Occipital lobe (tissue), 2 donors: ENCODE results near the gene LRRFIP1. TPM values are rescaled to one million over a fixed set of nuclear protein-coding genes. Genes with fewer than 3 reads are reported as not detected.
"Not testable (repeated sequence)": the region's sequence is repeated elsewhere in the genome, so short reads cannot be mapped to it uniquely, and the experiment has no call there.

Source experiments
- DNase-seq: peaks from one replicate; lab custom pipeline; 2025; lab: John Stamatoyannopoulos, UW
- total RNA-seq: library from RNA; depleted of rRNA; stranded (reverse); fragments of >200 nt; gene quantifications from one replicate; pipeline ENCODE4 v1.2.3, GENCODE V29; 2014

LRRFIP1 gene
- total RNA-seq, 1 donor from 2014 or later = 29.0 TPM

GRCh38 chr2:237686659-237687136 lies 59.3 kb downstream of the LRRFIP1 start:
- no peak for DNase-seq

DNA sequence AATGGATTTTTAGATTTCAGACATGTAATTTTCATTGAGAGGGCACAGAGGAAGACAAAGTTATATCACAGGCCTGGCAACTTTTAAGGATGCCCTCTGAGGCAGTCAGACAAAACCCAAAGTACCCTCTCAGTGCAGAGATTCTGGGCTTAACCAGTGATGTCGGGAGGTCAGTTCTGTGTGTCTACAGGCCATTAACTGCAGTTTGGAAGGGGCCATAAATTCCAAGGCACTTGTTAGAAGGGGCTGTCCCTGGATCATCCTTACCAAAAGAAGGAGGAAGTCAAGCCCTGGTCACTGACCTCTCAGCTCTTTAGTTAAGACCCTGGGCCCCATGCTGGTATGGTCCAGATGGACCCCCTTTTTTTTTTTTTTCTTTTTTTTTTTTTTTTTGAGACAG lies 60.7 kb downstream of the LRRFIP1 start:
- DNase-seq = no peak

GRCh38 chr2:237688541-237688940 lies 61.2 kb downstream of the LRRFIP1 start:
- not testable (repeated sequence) for DNase-seq

DNA sequence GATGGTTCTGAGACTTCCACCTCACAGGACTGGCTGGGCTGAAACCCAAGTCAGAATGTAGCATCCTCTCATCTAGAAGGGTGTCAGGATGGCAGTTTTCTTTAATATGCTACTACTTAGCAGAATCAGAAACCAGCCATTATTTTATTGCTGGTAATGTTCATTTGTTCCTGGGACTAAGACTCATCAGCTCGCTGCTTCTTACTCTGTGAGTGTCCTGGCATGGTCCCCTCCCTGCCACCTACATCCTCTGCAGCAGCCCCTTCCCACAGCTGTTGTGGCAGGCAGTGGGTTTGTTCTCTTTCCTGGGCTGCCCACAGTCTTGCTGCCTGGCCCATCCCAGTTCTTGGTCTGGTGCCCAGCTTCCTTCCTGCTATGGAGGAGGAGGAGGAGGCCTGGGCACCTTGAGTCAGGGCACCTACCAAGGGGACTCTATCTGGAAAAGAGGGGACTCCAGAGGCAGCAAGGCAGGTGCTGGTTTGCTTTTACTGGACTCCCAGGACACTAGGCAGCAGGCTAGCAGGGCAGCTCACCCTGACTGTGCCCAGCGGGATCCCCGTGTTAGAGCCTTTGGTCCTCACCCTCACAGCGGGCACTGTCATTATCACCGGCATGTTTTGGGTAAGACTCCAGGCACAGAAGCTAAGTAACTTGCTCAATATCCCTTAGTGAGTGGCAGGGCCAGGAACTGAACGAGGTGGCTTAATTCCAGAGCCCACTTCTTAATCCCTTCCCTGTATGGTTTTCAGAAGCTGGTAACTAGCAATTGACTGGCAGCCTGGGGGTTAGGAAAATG lies 62.1 kb downstream of the LRRFIP1 start:
- no peak for DNase-seq

GRCh38 chr2:237691029-237691907 lies 63.9 kb downstream of the LRRFIP1 start:
- DNase-seq = no peak

DNA sequence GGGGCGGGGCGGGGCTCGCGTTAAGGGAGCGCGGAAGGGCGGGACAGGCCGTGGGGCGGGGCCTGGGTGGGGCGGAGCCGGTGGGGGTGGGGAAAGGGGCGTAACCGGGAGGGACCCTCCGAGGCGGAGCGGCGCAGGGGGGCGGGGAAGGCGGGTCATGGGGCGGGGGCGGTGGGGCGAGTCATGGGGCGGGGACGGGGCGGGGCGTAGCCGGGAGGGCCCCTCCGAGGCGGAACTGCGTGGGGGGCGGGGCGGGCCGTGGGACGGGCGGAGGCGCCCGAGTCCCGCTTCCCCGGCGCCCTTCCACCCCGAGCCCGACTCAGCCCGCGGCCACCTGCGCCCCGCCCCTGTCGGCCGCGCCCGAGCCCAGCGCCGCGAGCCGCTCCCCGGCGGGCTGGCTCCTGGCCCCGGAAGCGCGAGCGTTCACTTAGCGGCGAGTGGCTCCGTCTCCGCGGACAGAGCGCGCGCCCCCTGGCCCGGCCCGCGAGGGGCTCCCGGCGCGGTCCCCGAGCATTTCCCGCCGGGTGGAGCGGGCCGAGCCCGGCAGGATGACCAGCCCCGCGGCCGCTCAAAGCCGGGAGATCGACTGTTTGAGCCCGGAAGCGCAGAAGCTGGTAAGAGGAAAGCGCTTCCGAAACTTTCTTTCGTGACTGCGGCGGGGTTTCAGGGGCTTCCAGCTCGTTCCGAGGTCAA lies 64.7 kb downstream of the LRRFIP1 start:
- peak; percentile 85 for DNase-seq

GRCh38 chr2:237692601-237693290 lies 65.4 kb downstream of the LRRFIP1 start:
- DNase-seq = no peak

DNA sequence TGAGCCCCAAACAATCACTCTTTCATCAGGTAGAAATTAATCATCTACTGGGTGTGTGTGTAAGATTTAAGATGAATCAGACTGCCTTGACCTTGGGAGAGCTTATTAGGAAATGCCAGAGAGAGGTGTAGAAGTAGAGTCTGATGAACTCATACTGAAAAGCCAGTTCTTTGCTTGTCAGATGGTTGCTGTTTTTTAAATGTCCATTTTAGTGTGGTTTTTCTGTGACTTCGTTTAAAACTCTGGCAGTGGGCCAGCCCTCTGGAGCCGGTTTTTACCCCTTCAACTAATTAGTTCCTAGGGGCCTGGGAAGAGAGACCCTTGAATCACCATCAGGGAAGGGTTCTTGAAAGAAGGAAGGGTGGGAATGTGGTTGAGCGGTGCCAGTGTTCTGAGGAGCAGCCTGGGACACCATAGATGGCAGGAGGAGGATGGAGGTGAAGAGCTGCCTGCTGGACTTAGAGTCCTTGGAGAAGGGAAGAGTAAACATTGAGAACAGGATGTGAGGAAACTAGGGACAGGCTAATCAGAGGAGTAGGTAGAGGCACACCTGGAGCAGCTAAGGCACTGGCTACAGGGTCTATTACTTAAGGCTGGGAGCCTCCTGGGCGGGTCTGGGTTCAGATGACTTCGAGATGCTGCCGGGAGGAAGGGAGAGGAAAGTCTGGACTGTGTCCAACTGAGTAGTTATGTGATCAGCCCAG lies 66.1 kb downstream of the LRRFIP1 start:
- no peak for DNase-seq

- DNase-seq = no peak
Observed at GRCh38 chr2:237694415-237695194, 67.2 kb downstream of the LRRFIP1 start.

DNA sequence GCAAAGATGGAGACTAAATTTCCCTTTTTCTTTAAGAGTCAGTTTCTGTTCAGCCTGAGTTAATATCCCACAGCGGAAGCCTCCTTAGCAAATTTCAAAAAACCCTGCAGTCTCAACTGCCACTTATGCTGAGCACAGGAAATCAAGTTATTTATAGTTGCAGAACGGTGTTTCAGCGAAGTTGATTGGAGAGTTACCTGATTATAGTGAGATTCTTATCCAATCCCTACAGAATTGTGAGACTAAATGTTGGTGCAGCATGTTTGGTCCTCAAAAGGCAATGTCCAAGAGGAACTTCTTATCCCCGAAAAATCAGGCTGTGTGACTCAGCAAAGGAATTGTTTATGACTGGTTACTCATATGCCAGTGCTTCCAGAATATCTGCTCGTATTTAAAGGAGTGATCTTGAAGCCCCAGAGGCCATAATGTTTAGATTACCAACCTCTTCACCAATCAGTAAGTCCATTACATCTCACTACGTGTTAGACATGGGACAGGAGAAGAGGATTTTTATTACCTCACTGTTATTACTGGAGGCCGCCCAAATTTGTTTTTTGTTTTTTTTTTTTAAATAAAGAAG lies 67.9 kb downstream of the LRRFIP1 start:
- no peak for DNase-seq

- no peak for DNase-seq
Observed at GRCh38 chr2:237696461-237696860, 69.1 kb downstream of the LRRFIP1 start.

DNA sequence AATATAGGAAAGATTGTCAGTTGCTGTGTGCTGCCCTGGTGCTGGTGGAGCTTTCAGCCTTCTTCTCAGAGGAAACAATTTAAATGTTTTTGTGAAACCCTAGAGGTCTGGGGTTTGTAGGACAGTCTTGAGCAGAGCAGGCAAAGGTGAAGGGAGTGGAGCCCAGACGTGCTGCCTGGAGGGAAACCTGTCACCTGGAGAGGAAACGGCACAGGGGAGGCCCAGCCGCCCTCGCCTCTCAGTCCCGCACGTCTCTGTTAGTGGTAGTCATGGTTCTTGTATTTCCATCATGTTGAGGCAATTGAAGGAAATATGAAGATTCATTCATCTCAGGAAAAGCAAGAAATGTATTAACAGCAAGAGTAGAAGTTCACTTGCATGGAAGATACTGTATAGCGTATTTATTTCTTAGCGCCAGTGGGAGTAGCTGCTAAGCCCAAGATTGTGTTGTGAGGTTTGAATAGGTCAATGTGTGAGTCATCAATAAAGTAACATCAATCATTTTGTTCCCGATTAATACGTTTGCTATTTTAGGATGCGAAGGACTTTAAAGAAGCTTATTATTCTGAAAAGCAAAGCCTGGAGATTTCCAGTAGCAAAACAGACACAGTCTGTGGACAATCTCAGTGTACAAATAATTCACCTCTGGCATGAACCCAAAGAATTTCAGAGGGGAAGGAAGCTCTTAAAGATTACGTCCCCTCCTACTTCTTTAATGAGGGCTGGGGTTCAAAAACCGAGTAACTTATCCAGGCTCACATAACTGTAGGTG lies 70.4 kb downstream of the LRRFIP1 start:
- DNase-seq = no peak

DNA sequence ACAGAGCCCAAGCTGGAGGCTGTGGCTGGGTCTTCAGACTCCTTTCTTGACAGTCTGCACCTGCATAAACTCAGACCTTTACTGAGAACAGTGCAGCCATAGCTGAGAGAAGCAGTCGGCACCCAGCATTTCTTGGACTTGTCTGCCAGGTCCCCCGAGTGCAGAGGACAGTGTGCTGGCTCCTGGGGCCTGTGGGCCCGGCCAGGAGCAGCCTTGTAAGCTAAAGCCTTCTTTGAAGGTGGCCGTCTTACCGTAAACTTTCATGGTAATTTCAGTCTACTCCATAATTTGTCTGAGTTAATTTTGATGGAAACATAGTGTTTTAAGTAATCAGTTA lies 70.9 kb downstream of the LRRFIP1 start:
- no peak for DNase-seq

DNA sequence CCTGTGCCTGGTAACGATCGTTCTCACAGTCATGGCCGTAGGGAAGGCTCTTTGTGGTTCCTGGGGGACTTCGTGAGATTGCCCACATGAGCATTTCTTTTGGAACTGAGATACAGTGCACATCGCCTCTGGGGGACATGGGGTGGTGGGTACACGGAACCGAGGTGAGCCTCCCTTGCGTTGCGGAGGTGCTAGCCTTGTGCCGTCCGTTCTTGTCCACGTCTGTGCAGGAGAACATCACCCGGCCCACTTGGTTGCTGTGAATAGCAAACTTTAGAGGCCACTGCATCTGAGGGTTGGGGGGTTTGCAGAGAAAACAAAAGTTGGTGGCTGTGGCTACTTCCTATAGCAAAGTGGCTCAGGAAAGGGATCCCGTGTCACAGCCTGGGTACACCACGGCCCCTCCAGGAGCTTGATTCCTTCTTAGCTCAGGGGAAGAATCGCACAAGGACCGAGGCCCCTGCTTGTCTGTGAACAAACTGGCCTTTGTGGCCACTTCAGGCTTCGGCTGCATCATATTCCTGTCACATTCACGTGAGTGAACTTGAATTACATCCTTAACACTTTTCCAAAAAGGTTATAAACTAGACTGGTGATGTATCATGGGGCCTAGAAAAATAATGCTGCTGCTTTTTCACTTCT lies 72.6 kb downstream of the LRRFIP1 start:
- no peak for DNase-seq

- DNase-seq = no peak
Observed at GRCh38 chr2:237700512-237701032, 73.2 kb downstream of the LRRFIP1 start.

DNA sequence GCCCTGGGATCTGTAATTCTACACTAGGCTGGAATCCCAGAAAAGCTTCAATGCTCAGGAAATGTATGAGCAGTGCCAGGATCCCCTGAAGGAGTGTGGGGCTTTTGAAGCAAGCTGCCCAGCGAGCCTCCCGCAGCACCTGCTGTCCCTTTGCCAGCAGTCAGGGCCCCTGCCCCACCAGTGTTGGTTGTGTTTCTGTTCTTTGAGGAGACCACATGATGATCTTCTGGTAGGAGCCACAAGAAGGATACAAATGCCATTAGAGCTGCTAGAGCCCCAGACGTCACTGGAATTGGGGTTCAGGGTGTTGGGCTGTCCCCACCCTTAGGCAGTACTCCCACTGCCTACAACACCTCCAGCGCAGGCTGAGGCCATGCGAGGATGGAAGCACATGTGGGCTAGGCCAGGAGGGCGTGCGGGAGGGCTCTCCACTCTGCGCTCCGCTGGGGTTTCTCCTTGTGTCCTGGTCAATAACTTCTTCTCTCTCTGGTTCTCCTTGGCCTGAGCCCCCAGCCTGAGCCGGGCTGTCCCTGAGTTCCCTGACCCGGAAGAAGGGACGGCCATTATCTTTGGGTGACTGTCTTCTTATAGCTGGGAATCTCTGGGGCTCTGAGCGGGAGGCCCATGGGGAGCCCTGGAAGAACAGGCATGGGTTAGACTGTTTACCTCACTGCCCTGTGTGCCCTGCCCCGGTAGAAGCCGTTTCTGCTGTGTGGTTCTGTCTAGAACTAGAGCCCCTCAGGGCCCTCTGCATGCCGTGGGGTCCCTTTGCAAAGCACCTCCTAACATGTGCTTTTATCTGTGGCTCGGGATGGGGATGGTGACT lies 73.9 kb downstream of the LRRFIP1 start:
- no peak for DNase-seq

DNA sequence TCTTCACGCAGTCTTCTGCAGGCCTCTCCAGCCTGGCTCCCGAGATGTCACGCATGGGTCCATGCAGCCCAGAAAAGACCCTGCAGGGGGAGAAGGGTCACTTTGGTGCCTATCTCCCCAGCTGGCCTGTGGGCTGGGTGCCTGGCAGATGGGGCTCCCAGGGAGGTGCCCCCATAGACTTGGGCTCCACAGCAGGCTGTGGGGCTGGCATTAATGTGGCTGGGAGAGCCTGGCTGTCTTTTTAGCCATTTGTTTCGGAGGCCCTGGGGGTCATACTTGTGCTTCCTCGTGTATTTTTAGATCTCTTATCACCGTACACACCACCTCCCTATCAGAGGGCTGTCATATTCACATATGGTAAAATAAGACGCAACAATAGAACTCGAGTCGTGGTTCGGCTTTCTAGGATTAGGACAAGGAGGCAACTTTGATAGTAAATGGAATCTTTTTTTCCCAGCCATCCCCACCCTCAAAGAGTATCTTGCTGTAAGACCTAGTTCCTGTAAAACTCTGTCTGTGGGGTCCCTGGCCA lies 74.5 kb downstream of the LRRFIP1 start:
- DNase-seq = no peak
